Glutamatergic neuron (in vitro differentiated cells): ENCODE results near the gene ANKMY1. TPM values are rescaled to one million over a fixed set of nuclear protein-coding genes. Genes with fewer than 3 reads are reported as not detected.

Experiments used
- DNase-seq: peaks from one replicate; pipeline ENCODE4 v3.0.0; 2022
- H3K27ac Mint-ChIP-seq: one replicate; pipeline ENCODE4 v1.8.0; 2020; ENCODE audit warnings: mild to moderate bottlenecking, mixed read lengths, inconsistent platforms; ENCODE audit not compliant: unreplicated experiment
- H3K27me3 Mint-ChIP-seq: one replicate; pipeline ENCODE4 v1.8.0; 2020; ENCODE audit warnings: mild to moderate bottlenecking, moderate library complexity, mixed read lengths, inconsistent platforms; ENCODE audit not compliant: unreplicated experiment
- H3K36me3 Mint-ChIP-seq: one replicate; pipeline ENCODE4 v1.8.0; 2020; ENCODE audit warnings: mild to moderate bottlenecking, mixed read lengths, inconsistent platforms; ENCODE audit not compliant: unreplicated experiment
- H3K4me1 Mint-ChIP-seq: one replicate; pipeline ENCODE4 v1.8.0; 2020; ENCODE audit warnings: mild to moderate bottlenecking, low read depth, mixed read lengths, inconsistent platforms; ENCODE audit not compliant: unreplicated experiment
- H3K4me3 Mint-ChIP-seq: one replicate; pipeline ENCODE4 v1.8.0; 2020; ENCODE audit warnings: mild to moderate bottlenecking, mixed read lengths, inconsistent platforms; ENCODE audit not compliant: unreplicated experiment
- H3K9me3 Mint-ChIP-seq: one replicate; pipeline ENCODE4 v1.8.0; 2020; ENCODE audit warnings: mild to moderate bottlenecking, moderate library complexity, mixed read lengths, inconsistent platforms; ENCODE audit not compliant: unreplicated experiment
- total RNA-seq: library from RNA; stranded (reverse); fragmentation: NEBNext Ultra II Directional; extraction: Animal tissue kit (Norgen Biotek cat#: 25700); gene quantifications from one replicate; pipeline ENCODE4 v1.2.1, GENCODE V29; 2021; ENCODE audit not compliant: unreplicated experiment
- TF ChIP-seq, protein P1 (sequence below): fragments of 200-600 bp; sonication (generic); IDR thresholded peaks from one replicate; pipeline ENCODE4 v1.5.0; 2021; ENCODE audit not compliant: partially characterized antibody, unreplicated experiment

Gene ANKMY1
- total RNA-seq, 1 donor from 2014 or later = 9.0 TPM

DNA sequence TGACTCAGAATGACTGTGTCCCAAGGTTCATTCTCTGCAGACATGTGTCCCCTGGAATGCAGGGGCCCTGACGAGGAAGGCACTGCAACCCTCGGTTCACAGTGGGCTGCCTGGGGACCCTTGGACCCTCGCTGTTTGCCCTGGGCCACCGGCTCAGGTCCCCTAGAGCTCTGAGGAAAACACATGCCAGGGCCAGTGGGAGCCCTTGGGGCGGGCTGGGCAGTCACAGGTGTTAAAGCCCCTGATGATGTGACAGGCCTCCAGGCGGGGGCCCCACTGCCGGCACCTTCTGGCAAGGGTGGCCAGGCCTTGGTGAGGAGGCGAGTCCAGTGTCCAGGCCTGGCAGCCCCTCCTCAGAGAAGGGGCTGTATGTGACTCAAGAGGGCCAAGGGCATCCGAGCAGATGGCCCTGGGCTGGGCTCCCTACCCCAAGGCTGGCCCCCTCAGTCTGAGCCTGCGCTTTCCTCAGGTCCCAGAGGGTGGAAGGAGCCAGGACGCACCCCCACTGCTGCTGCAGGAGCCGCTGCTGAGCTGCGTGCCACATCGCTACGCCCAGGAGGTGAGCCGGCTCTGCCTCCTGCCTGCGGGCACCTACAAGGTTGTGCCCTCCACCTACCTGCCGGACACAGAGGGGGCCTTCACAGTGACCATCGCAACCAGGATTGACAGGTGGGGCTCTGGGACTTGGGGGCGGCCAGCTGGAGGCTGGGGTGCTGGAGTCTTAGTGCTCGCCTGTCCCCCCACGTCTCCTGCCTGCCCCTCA is 39.8 kb upstream of the ANKMY1 start:
- DNase-seq = peak; percentile 7
- TF ChIP-seq, protein P1, sequence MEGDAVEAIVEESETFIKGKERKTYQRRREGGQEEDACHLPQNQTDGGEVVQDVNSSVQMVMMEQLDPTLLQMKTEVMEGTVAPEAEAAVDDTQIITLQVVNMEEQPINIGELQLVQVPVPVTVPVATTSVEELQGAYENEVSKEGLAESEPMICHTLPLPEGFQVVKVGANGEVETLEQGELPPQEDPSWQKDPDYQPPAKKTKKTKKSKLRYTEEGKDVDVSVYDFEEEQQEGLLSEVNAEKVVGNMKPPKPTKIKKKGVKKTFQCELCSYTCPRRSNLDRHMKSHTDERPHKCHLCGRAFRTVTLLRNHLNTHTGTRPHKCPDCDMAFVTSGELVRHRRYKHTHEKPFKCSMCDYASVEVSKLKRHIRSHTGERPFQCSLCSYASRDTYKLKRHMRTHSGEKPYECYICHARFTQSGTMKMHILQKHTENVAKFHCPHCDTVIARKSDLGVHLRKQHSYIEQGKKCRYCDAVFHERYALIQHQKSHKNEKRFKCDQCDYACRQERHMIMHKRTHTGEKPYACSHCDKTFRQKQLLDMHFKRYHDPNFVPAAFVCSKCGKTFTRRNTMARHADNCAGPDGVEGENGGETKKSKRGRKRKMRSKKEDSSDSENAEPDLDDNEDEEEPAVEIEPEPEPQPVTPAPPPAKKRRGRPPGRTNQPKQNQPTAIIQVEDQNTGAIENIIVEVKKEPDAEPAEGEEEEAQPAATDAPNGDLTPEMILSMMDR = no peak
- H3K36me3 Mint-ChIP-seq = no peaks in the 10 kb centered on the region
- H3K4me1 Mint-ChIP-seq = no peaks in the 10 kb centered on the region
- no peaks in the 10 kb centered on the region for H3K9me3 Mint-ChIP-seq
- no peak overlapping the region for H3K4me3 Mint-ChIP-seq
- H3K27me3 Mint-ChIP-seq = no peaks in the 10 kb centered on the region
- no peak overlapping the region for H3K27ac Mint-ChIP-seq

DNA sequence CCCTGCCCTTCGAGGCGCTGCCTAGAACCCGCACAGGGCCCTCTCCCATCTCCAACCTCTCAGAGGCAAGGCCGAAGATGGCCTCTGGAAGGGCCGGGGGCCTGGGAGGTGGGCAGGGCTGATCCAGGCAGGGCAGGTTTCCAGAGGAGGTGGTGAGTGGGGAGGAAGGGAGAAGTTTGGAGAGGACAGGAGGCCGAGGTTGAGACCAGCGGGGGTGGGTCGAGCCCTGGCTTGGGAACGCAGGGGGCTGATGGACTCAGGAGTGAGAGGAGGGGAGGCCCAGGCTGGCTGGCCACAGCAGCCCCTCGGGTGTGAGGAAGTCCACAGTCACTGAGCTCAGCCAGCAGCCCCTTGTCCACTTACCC is 39.2 kb upstream of the ANKMY1 start:
- DNase-seq = peak; percentile 8
- Mint-ChIP-seq H3K4me3 (no peak overlapping the region), H3K27ac (no peak overlapping the region), H3K27me3 (no peaks in the 10 kb centered on the region), H3K9me3 (no peaks in the 10 kb centered on the region), H3K36me3 (no peaks in the 10 kb centered on the region), H3K4me1 (no peaks in the 10 kb centered on the region)
- TF ChIP-seq, protein P1 = no peak

DNA sequence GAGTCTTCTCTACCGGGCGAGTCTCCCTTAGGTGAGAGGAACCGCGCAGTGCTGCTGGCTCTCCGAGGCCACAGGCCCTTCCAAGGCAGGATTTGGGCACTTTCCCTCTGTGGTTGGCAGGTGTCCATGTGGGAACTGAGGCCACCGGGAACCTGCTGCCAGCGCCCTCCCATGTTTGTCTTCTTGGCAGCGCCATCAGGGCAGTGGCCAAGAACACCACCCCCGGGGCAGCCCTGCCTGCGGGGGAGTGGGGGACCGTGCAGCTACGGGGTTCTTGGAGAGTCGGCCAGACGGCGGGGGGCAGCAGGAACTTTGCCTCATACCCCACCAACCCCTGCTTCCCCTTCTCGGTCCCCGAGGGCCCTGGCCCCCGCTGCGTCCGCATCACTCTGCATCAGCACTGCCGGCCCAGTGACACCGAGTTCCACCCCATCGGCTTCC is 38.7 kb upstream of the ANKMY1 start:
- Mint-ChIP-seq H3K27ac (no peak overlapping the region), H3K36me3 (no peaks in the 10 kb centered on the region), H3K9me3 (no peaks in the 10 kb centered on the region), H3K4me3 (no peak overlapping the region), H3K27me3 (no peaks in the 10 kb centered on the region), H3K4me1 (no peaks in the 10 kb centered on the region)
- TF ChIP-seq, protein P1 = no peak
- peak; percentile 17 for DNase-seq

DNA sequence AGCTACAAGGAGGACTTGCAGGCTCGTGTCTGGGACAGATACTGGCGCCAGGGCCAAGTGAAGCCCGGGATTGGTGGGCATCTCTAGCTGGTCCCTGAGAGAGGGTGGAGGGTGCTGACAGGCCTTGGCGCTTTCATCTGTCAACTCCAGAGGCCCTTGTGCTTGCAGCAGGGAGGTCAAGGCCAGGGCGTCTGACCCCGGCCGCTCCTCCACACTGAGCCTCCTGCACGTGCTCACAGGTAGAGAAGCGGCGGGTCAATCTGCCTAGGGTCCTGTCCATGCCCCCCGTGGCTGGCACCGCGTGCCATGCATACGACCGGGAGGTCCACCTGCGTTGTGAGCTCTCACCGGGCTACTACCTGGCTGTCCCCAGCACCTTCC is 38.3 kb upstream of the ANKMY1 start:
- H3K4me3 Mint-ChIP-seq = no peak overlapping the region
- TF ChIP-seq, protein P1 = no peak

DNA sequence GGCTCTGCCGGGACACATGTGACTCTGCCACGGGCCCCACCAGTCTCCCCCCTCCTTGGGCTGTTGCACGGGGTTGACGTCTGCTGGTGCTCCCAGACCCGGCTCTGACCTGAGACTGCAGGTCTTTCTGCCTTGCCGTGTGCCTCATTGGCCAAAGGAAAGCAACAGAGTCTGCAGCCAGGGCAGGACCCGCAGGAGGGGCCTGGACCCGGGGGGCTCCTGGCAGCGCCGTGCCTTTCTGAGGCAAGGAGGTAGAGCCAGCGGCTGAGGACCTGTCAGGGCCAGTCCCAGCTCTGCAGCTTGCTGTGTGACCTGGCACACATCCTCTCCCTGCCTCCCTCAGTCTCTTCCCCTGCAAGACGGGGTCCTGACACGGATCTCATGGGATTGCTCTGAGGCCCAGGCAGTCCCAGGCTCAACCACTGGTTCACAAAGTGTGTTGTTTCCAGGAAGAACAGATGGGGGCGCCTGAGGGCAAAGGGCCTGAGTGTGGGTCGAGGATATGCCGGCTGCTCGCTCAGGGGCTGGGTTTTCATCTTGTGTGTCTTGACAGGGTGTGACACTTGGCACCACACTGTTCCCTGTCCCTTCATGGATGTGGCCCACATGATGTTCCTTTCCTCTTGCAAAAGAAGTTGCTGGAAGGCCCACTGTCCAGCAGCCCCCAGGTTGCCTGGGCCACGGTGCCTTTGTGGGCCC is 37.7 kb upstream of the ANKMY1 start:
- DNase-seq = peak; percentile 80
- Mint-ChIP-seq H3K9me3 (no peaks in the 10 kb centered on the region), H3K27ac (no peak overlapping the region), H3K27me3 (no peaks in the 10 kb centered on the region), H3K4me1 (no peaks in the 10 kb centered on the region), H3K4me3 (no peak overlapping the region), H3K36me3 (no peaks in the 10 kb centered on the region)
- TF ChIP-seq, protein P1 = no peak

More for the DNA sequence above, 38.3 kb upstream of the ANKMY1 start:
- Mint-ChIP-seq H3K36me3 (no peaks in the 10 kb centered on the region), H3K27me3 (no peaks in the 10 kb centered on the region), H3K4me1 (no peaks in the 10 kb centered on the region), H3K27ac (no peak overlapping the region), H3K9me3 (no peaks in the 10 kb centered on the region)
- no peak for DNase-seq
